Measurements from ENCODE around the gene FCHSD1.

GRCh38 chr5:141596867-141597266 lies 54.4 kb downstream of the FCHSD1 start:
- no peak for TF ChIP-seq CTCF (conservative IDR thresholded peaks at IDR 0.05 in 1 of 2, IDR thresholded peaks at IDR 0.05 in 1 of 2; ENCODE audit: extremely low read depth in 1 of 2, insufficient read depth in 1 of 2, low read depth in 1 of 2, low read length in 2 of 2)
- no peak for TF ChIP-seq EZH2 (IDR thresholded peaks at IDR 0.05; ENCODE audit: borderline replicate concordance, low read length)

Data from mammary epithelial cell (primary cell).